Esophagus muscularis mucosa (tissue), 4 donors: Measurements from ENCODE around the gene TMEM167B. TPM values are rescaled to one million over a fixed set of nuclear protein-coding genes. Genes with fewer than 3 reads are reported as not detected.

Experiments used
- DNase-seq: peaks from one replicate; pipeline ENCODE4 v3.0.0-alpha.2; 2017; ENCODE audit errors: extremely low spot score
- H3K27ac ChIP-seq, 4 donors: fragments of 200-600 bp; sonication (generic); replicated peaks in 1 of 4; 1 replicate in 3 of 4; 2 replicates in 1 of 4; pipeline ENCODE4 v1.5.1; 2016 to 2019; ENCODE audit warnings: mild to moderate bottlenecking in 1 of 4
- H3K27me3 ChIP-seq, 4 donors: fragments of 200-600 bp; sonication (generic); one replicate each; pipeline versions ENCODE4 v1.5.1 to v1.6.0; 2016 to 2019
- H3K36me3 ChIP-seq, 4 donors: fragments of 200-600 bp; sonication (generic); one replicate each; pipeline ENCODE4 v1.5.1; 2016 to 2019
- H3K4me1 ChIP-seq, 4 donors: fragments of 200-600 bp; sonication (generic); one replicate each; pipeline ENCODE4 v1.5.1; 2016 to 2019
- H3K4me3 ChIP-seq, 4 donors: fragments of 200-600 bp; sonication (generic); 1 replicate in 2 of 4; 2 replicates in 2 of 4; pipeline ENCODE4 v1.5.1; 2016 to 2019; ENCODE audit warnings: mild to moderate bottlenecking in 4 of 4, moderate library complexity in 1 of 4
- H3K9me3 ChIP-seq, 4 donors: fragments of 200-600 bp; sonication (generic); 1 replicate in 3 of 4; 2 replicates in 1 of 4; pipeline ENCODE4 v1.5.1; 2016 to 2019
- EP300 ChIP-seq: sonication (generic); formaldehyde crosslinking; IDR thresholded peaks from one replicate; pipeline ENCODE4 v1.6.1; 2017; ENCODE audit warnings: antibody characterized with exemption
- POLR2A ChIP-seq: fragments of 450-650 bp; IDR thresholded peaks from one replicate; pipeline ENCODE4 v1.6.1; 2017; ENCODE audit warnings: antibody characterized with exemption, moderate library complexity, mild to moderate bottlenecking, low read depth
- POLR2AphosphoS5 ChIP-seq, 2 donors: sonication (generic); formaldehyde crosslinking; IDR thresholded peaks; one replicate each; pipeline ENCODE4 v1.6.1; 2017; ENCODE audit warnings: antibody characterized with exemption in 2 of 2
- WGBS: methylation state at CpG from one replicate; pipeline ENCODE4 v1.1.5; 2018; 5-methylcytosine and 5-hydroxymethylcytosine counted together
- intact Hi-C: fragments of 100-400 bp; cut with DNase I; formaldehyde crosslinking; loops from one replicate; pipeline ENCODE4 v1.15.1; 2023
- total RNA-seq, 4 donors: library from RNA; depleted of rRNA; stranded (reverse); fragments of >200 nt; gene quantifications; one replicate each; pipeline versions ENCODE4 v1.1.0 to v1.2.1, GENCODE V29; 2016
- TF ChIP-seq, protein P1 (sequence below), 3 experiments: fragments of 200-600 bp in 2 of 3; fragments of 450-650 bp in 1 of 3; sonication (generic) in 2 of 3; IDR thresholded peaks; one replicate each; pipeline ENCODE4 v1.5.1; 2017 to 2019; ENCODE audit warnings: antibody characterized with exemption in 3 of 3, mild to moderate bottlenecking in 2 of 3, moderate library complexity in 1 of 3

Gene TMEM167B
- total RNA-seq, 4 donors from 2014 or later: 24.9 to 35.3 (median 27.5) TPM

DNA sequence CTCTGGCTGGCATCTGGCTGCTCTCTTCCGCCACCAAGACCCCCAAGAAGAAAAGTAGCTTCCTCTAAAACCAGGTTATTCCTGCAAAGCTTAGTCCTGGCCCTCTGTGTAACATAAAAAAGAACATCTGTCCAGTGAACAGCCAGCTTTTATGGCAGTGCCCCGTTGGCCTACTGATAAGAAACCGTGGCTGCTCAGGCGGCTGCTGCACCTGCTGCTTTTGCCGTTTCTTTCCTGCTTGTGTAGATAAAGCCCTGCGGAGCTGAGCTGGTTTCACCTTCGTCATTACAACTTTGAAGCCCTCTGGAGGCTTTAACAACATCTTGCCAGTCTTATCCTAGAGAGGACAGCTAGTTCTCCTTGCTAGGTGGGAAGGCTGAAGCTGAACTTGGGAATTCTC is 43.9 kb downstream of the TMEM167B start:
- no peak overlapping the region for H3K4me3 ChIP-seq
- no peaks in the 10 kb centered on the region for H3K36me3 ChIP-seq
- TF ChIP-seq EP300 (no peak), POLR2AphosphoS5 (IDR thresholded peaks at IDR 0.05) (no peak), POLR2A (no peak)
- TF ChIP-seq, protein P1, sequence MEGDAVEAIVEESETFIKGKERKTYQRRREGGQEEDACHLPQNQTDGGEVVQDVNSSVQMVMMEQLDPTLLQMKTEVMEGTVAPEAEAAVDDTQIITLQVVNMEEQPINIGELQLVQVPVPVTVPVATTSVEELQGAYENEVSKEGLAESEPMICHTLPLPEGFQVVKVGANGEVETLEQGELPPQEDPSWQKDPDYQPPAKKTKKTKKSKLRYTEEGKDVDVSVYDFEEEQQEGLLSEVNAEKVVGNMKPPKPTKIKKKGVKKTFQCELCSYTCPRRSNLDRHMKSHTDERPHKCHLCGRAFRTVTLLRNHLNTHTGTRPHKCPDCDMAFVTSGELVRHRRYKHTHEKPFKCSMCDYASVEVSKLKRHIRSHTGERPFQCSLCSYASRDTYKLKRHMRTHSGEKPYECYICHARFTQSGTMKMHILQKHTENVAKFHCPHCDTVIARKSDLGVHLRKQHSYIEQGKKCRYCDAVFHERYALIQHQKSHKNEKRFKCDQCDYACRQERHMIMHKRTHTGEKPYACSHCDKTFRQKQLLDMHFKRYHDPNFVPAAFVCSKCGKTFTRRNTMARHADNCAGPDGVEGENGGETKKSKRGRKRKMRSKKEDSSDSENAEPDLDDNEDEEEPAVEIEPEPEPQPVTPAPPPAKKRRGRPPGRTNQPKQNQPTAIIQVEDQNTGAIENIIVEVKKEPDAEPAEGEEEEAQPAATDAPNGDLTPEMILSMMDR (IDR thresholded peaks at IDR 0.05): no peak
- H3K9me3 ChIP-seq: no peaks in the 10 kb centered on the region
- H3K27me3 ChIP-seq: no peaks in the 10 kb centered on the region
- H3K27ac ChIP-seq: no peak overlapping the region
- DNase-seq: no peak
- WGBS: 73% methylated on average over 7 of the region's 7 CpGs
- intact Hi-C loops: no loop called here
- H3K4me1 ChIP-seq: peaks cover 0 to 6% (median 2%) of the 10 kb centered on the region in 4 donors

DNA sequence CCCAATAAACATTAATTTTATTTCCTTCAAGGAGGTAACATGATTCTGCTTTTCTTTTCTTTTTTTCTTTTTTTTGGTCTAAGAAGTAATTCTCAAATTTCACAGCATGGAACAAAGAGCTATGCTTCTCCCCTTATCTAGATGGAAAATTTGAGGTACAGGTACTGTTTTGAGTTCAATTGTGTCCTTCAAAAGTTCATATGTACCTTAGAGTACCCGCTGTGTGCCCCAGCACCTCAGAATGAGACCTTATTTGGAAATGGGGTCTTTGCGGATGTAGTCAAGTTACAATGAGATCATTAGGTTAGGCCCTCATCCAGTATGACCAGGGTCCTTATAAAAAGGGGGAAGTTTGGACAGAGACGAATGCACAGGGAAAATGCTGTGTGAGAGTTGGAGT is 45.4 kb downstream of the TMEM167B start:
- intact Hi-C loops: no loop called here
- no peaks in the 10 kb centered on the region for H3K9me3 ChIP-seq
- WGBS: 90% methylated on average over 3 of the region's 3 CpGs
- TF ChIP-seq POLR2A (no peak), POLR2AphosphoS5 (IDR thresholded peaks at IDR 0.05) (no peak), EP300 (no peak)
- TF ChIP-seq, protein P1 (IDR thresholded peaks at IDR 0.05): no peak
- H3K36me3 ChIP-seq: no peaks in the 10 kb centered on the region
- H3K4me3 ChIP-seq: no peak overlapping the region
- no peak overlapping the region for H3K27ac ChIP-seq
- H3K27me3 ChIP-seq: no peaks in the 10 kb centered on the region
- peaks cover 0 to 6% (median 2%) of the 10 kb centered on the region in 4 donors for H3K4me1 ChIP-seq
- no peak for DNase-seq

DNA sequence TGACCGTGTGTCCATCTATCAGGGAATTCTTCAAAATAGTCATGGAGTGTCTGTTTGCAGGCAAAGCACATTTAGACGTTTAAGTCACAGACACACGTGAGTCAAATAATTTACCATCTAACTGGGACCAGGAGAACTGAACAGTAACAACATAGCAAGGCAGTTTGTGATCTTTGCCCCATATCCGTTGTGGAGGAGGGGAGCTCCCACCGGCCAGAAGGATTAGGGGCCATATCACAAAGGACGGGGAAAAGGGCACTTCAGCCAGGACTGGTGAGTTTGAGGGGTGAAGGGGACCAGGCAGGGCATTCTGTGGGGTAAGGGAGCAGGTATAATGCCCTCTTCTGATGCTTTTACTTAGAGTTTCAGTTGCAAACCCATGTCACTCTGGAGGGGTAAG is 46.2 kb downstream of the TMEM167B start:
- intact Hi-C loops: no loop called here
- no peaks in the 10 kb centered on the region for H3K9me3 ChIP-seq
- 90% methylated on average over 6 of the region's 6 CpGs for WGBS
- H3K4me3 ChIP-seq: no peak overlapping the region
- no peaks in the 10 kb centered on the region for H3K36me3 ChIP-seq
- TF ChIP-seq POLR2AphosphoS5 (IDR thresholded peaks at IDR 0.05) (no peak), POLR2A (no peak), EP300 (no peak)
- TF ChIP-seq, protein P1 (IDR thresholded peaks at IDR 0.05): no peak
- DNase-seq: no peak
- no peak overlapping the region for H3K27ac ChIP-seq
- no peaks in the 10 kb centered on the region for H3K27me3 ChIP-seq
- H3K4me1 ChIP-seq: peaks cover 0 to 6% (median 2%) of the 10 kb centered on the region in 4 donors

DNA sequence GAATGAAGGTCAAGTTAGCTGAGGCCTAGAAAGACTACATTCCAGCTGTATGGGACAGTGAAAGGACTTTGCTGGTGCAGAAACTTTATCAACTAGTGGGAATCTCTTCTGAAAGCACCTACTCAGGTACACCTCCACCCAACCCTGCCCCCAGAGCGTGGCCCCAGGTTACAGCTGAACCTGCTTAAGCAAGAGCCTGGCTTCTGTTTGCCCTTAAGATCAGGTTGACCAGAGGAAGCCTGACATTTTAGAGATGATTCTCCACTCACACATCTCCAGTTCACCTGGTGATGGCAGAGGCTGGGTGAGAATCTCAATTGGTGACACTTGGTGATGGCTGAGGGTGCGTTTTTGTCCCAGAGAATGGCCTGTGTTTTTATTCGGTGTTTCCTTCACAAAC is 47.4 kb downstream of the TMEM167B start:
- H3K4me1 ChIP-seq: peaks cover 0 to 6% (median 2%) of the 10 kb centered on the region in 4 donors
- no peak for DNase-seq
- 96% methylated on average over 3 of the region's 3 CpGs for WGBS
- H3K27ac ChIP-seq: no peak overlapping the region
- H3K4me3 ChIP-seq: no peak overlapping the region
- H3K27me3 ChIP-seq: no peaks in the 10 kb centered on the region
- TF ChIP-seq, protein P1 (IDR thresholded peaks at IDR 0.05): no peak
- TF ChIP-seq EP300: no peak
- TF ChIP-seq POLR2AphosphoS5 (IDR thresholded peaks at IDR 0.05): no peak
- TF ChIP-seq POLR2A: no peak
- no peaks in the 10 kb centered on the region for H3K9me3 ChIP-seq
- no peaks in the 10 kb centered on the region for H3K36me3 ChIP-seq
- intact Hi-C loops: no loop called here

DNA sequence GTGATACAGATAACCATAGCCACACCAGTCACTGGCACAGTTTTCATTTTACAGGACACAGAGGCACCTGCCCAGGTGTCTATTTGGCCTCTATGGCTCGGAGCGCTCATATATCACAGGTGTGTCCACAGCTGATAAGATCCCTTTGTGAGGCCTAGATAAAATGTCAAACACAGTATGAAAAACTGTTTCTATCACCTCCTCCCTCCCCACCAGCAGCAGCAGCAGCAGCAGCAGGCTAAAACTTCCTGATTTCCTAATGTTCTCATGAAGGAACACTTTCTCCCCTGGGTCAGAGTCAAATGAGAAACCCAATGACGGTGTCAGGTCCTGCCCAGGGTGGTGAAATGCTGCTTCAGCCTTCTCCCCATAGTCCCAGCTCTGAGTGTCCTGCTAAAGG is 47.8 kb downstream of the TMEM167B start:
- TF ChIP-seq, protein P1 (IDR thresholded peaks at IDR 0.05): no peak
- TF ChIP-seq POLR2A (no peak), POLR2AphosphoS5 (IDR thresholded peaks at IDR 0.05) (no peak), EP300 (no peak)
- no peaks in the 10 kb centered on the region for H3K27me3 ChIP-seq
- DNase-seq: no peak
- H3K27ac ChIP-seq: no peak overlapping the region
- peaks cover 0 to 6% (median 2%) of the 10 kb centered on the region in 4 donors for H3K4me1 ChIP-seq
- H3K9me3 ChIP-seq: no peaks in the 10 kb centered on the region
- intact Hi-C loops: no loop called here
- no peak overlapping the region for H3K4me3 ChIP-seq
- H3K36me3 ChIP-seq: no peaks in the 10 kb centered on the region
- WGBS: 93% methylated on average over 3 of the region's 3 CpGs
